H1 (cell line): ENCODE results near the gene EFCAB6. TPM values are rescaled to one million over a fixed set of nuclear protein-coding genes. Genes with fewer than 3 reads are reported as not detected.

Experiments
- CTCF ChIA-PET: fragments of 300-600 bp; sonication (Branson Sonifier 250); formaldehyde crosslinking; loops from one replicate; lab custom pipeline; 2021; ENCODE audit not compliant: partially characterized antibody; lab: Charles Lee
- POLR2A ChIA-PET: fragments of 300-600 bp; sonication (Branson Sonifier 250); formaldehyde crosslinking; loops from one replicate; lab custom pipeline; 2021; ENCODE audit warnings: inconsistent platforms; ENCODE audit not compliant: partially characterized antibody; lab: Charles Lee
- DNase-seq, 2 experiments: peaks; one replicate each; pipeline versions ENCODE4 v3.0.0 to v3.0.0-alpha.2; 2010 to 2022; ENCODE audit warnings: low spot score in 2 of 2, low read depth in 1 of 2, mixed read lengths in 1 of 2
- FAIRE-seq: peaks from 2 replicates; lab custom pipeline; 2011; peaks lifted over from hg19 to GRCh38; lab: Jason Lieb, UNC
- H2AFZ ChIP-seq: 2 replicates; pipeline ENCODE4 v1.8.1; 2012; ENCODE audit warnings: low read length, inconsistent platforms
- H2AK5ac ChIP-seq: 2 replicates; pipeline ENCODE4 v1.6.1; 2013; ENCODE audit warnings: low read depth, low read length
- H2BK120ac ChIP-seq: replicated peaks from 2 replicates; pipeline ENCODE3; 2013; ENCODE audit warnings: low read depth, low read length, inconsistent platforms
- H2BK12ac ChIP-seq: 2 replicates; pipeline ENCODE4 v1.6.1; 2013; ENCODE audit warnings: low read depth, low read length
- H2BK15ac ChIP-seq: 2 replicates; pipeline ENCODE4 v1.6.1; 2013; ENCODE audit warnings: low read length
- H2BK20ac ChIP-seq: 2 replicates; pipeline ENCODE4 v1.6.1; 2013; ENCODE audit warnings: low read length
- H2BK5ac ChIP-seq: 2 replicates; pipeline ENCODE4 v1.6.1; 2013; ENCODE audit warnings: low read depth, low read length
- H3K14ac ChIP-seq: 2 replicates; pipeline ENCODE4 v1.6.1; 2013; ENCODE audit warnings: inconsistent platforms; ENCODE audit not compliant: insufficient read length
- H3K18ac ChIP-seq: 2 replicates; pipeline ENCODE4 v1.6.1; 2013; ENCODE audit warnings: low read length; ENCODE audit errors: extremely low read depth
- H3K23ac ChIP-seq: 2 replicates; pipeline ENCODE4 v1.6.1; 2013; ENCODE audit warnings: inconsistent platforms; ENCODE audit not compliant: insufficient read length
- H3K23me2 ChIP-seq: 2 replicates; pipeline ENCODE4 v1.6.1; 2013; ENCODE audit warnings: low read depth, low read length
- H3K27ac ChIP-seq: 2 replicates; pipeline ENCODE4 v1.6.1; 2011; ENCODE audit warnings: low read depth, low read length, inconsistent platforms
- H3K27me3 ChIP-seq, 4 experiments: replicated peaks in 1 of 4; 1 replicate in 1 of 4; 2 replicates in 3 of 4; pipeline versions ENCODE4 v1.6.1 to v1.8.1; 2011 to 2013; ENCODE audit warnings: low read length in 3 of 4, mild to moderate bottlenecking in 3 of 4, inconsistent platforms in 2 of 4, mixed read lengths in 2 of 4, moderate library complexity in 1 of 4; ENCODE audit not compliant: control insufficient read depth in 3 of 4, insufficient read depth in 3 of 4; ENCODE audit errors: extremely low read depth in 1 of 4
- H3K36me3 ChIP-seq, 4 experiments: 2 replicates each; pipeline versions ENCODE4 v1.6.1 to v1.8.1; 2011 to 2013; ENCODE audit warnings: mild to moderate bottlenecking in 4 of 4, low read length in 3 of 4, moderate library complexity in 2 of 4, control low read depth in 1 of 4, inconsistent platforms in 1 of 4; ENCODE audit not compliant: insufficient read depth in 4 of 4, control insufficient read depth in 2 of 4
- H3K4ac ChIP-seq: replicated peaks from 2 replicates; pipeline ENCODE3; 2013; ENCODE audit warnings: low read length, low read depth, mixed read lengths, inconsistent platforms; ENCODE audit not compliant: insufficient read length
- H3K4me1 ChIP-seq, 4 experiments: replicated peaks in 1 of 4; 1 replicate in 1 of 4; 2 replicates in 3 of 4; pipeline versions ENCODE4 v1.6.1 to v1.8.1; 2011 to 2013; ENCODE audit warnings: low read length in 3 of 4, inconsistent platforms in 2 of 4, mixed read lengths in 1 of 4; ENCODE audit not compliant: insufficient read depth in 4 of 4, control insufficient read depth in 3 of 4
- H3K4me2 ChIP-seq, 2 experiments: 2 replicates each; pipeline versions ENCODE4 v1.6.1 to v1.8.1; 2011 to 2013; ENCODE audit warnings: low read depth in 2 of 2, low read length in 2 of 2, control low read depth in 1 of 2, inconsistent platforms in 1 of 2, mild to moderate bottlenecking in 1 of 2; ENCODE audit not compliant: insufficient read depth in 1 of 2
- H3K4me3 ChIP-seq, 4 experiments: fragments of 200-600, 300-600 bp in 1 of 4; sonication (generic), shearing (Covaris generic), sonication (Bioruptor Twin) in 1 of 4; 2 replicates each; pipeline versions ENCODE4 v1.5.1 to v1.8.1; 2011 to 2016; ENCODE audit warnings: low read length in 4 of 4, low read depth in 3 of 4, control low read depth in 2 of 4, inconsistent platforms in 2 of 4, mild to moderate bottlenecking in 2 of 4, mixed read lengths in 1 of 4, moderate library complexity in 1 of 4; ENCODE audit not compliant: insufficient read depth in 2 of 4; ENCODE audit errors: extremely low read depth in 1 of 4
- H3K56ac ChIP-seq: replicated peaks from 2 replicates; pipeline ENCODE3; 2013; ENCODE audit warnings: low read depth, mild to moderate bottlenecking, mixed read lengths, low read length, inconsistent platforms; ENCODE audit not compliant: insufficient read length
- H3K79me1 ChIP-seq: 2 replicates; pipeline ENCODE4 v1.6.1; 2013; ENCODE audit warnings: low read depth, low read length, control low read depth
- H3K79me2 ChIP-seq, 2 experiments: 2 replicates each; pipeline versions ENCODE4 v1.6.1 to v1.8.1; 2012 to 2013; ENCODE audit warnings: low read length in 2 of 2, mild to moderate bottlenecking in 2 of 2, inconsistent platforms in 1 of 2; ENCODE audit not compliant: insufficient read depth in 2 of 2, control insufficient read depth in 1 of 2
- H3K9ac ChIP-seq, 4 experiments: replicated peaks in 1 of 4; 1 replicate in 1 of 4; 2 replicates in 3 of 4; pipeline versions ENCODE4 v1.6.1 to v1.8.1; 2011 to 2013; ENCODE audit warnings: low read depth in 3 of 4, low read length in 3 of 4, control low read depth in 2 of 4, mild to moderate bottlenecking in 2 of 4, moderate library complexity in 2 of 4, inconsistent platforms in 1 of 4; ENCODE audit errors: extremely low read depth in 1 of 4
- H3K9me3 ChIP-seq, 2 experiments: 2 replicates each; pipeline versions ENCODE4 v1.6.1 to v1.8.1; 2012 to 2013; ENCODE audit warnings: mild to moderate bottlenecking in 2 of 2, moderate library complexity in 2 of 2, control low read depth in 1 of 2, inconsistent platforms in 1 of 2, low read depth in 1 of 2, low read length in 1 of 2, mixed read lengths in 1 of 2; ENCODE audit not compliant: insufficient read depth in 2 of 2
- H4K20me1 ChIP-seq, 2 experiments: replicated peaks in 1 of 2; 2 replicates each; pipeline versions ENCODE3 to v1.8.1; 2011 to 2013; ENCODE audit warnings: inconsistent platforms in 2 of 2, low read length in 2 of 2, mild to moderate bottlenecking in 1 of 2; ENCODE audit not compliant: insufficient read depth in 2 of 2, control insufficient read depth in 1 of 2
- H4K5ac ChIP-seq: 2 replicates; pipeline ENCODE4 v1.6.1; 2013; ENCODE audit warnings: low read length, low read depth, mixed read lengths, inconsistent platforms; ENCODE audit not compliant: insufficient read length
- H4K8ac ChIP-seq: 2 replicates; pipeline ENCODE4 v1.8.0; 2013; ENCODE audit warnings: mild to moderate bottlenecking, moderate library complexity, low read length, inconsistent platforms; ENCODE audit not compliant: insufficient read depth; ENCODE audit errors: extremely low read depth
- H4K91ac ChIP-seq: replicated peaks from 2 replicates; pipeline ENCODE3; 2013; ENCODE audit warnings: low read length, mixed read lengths, inconsistent platforms; ENCODE audit not compliant: insufficient read length
- JUN ChIP-seq: IDR thresholded peaks from 2 replicates; pipeline ENCODE4 v1.6.1; 2011; ENCODE audit warnings: low read depth, mild to moderate bottlenecking, improper control_type of control experiment, low read length
- POLR2AphosphoS5 ChIP-seq: IDR thresholded peaks from 2 replicates; pipeline ENCODE4 v1.6.1; 2011; ENCODE audit warnings: low read depth, low read length
- RAD21 ChIP-seq, 2 experiments: IDR thresholded peaks in 1 of 2; conservative IDR thresholded peaks in 1 of 2; 2 replicates each; pipeline ENCODE4 v1.6.1; 2011; ENCODE audit warnings: low read depth in 2 of 2, low read length in 2 of 2, improper control_type of control experiment in 1 of 2, inconsistent platforms in 1 of 2, mild to moderate bottlenecking in 1 of 2, moderate library complexity in 1 of 2
- WGBS, 2 experiments: shearing (Covaris generic) in 1 of 2; methylation state at CpG; one replicate each; pipeline versions ENCODE4 v1.1.6 to v1.1.7; 2013 to 2015; ENCODE audit warnings: low lambda C conversion rate in 2 of 2, mixed read lengths in 2 of 2, inconsistent platforms in 1 of 2, low coverage in 1 of 2, missing lambda C conversion rate in 1 of 2; ENCODE audit not compliant: insufficient replicate concordance in 2 of 2, insufficient coverage in 1 of 2, insufficient read length in 1 of 2; ENCODE audit errors: extremely low coverage in 1 of 2, missing lambda C conversion rate in 1 of 2; 5-methylcytosine and 5-hydroxymethylcytosine counted together
- polyA plus RNA-seq, 7 experiments: library from polyadenylated mRNA; depleted of rRNA in 3 of 7; stranded (reverse) in 5 of 7; unstranded in 2 of 7; fragments of >200 nt in 5 of 7; fragments of 200-250 nt in 2 of 7; gene quantifications; 1 replicate in 5 of 7; 2 replicates in 1 of 7; 4 replicates in 1 of 7; pipeline versions ENCODE4 v1.2.1 to v1.2.3, GENCODE V29; 2011 to 2013; ENCODE audit warnings: missing spikeins in 2 of 7, mixed read lengths in 2 of 7
- total RNA-seq: library from RNA; stranded (reverse); fragmentation: NEBNext Ultra II Directional; extraction: Animal tissue kit (Norgen Biotek cat#: 25700); gene quantifications from 2 replicates; pipeline ENCODE4 v1.2.1, GENCODE V29; 2021

EFCAB6 gene
- total and polyA plus RNA-seq, 2 of the 8 experiments (the other 6 are each of a cell fraction or from before 2014, with no cell fraction given) = 0.32 to 1.7 TPM

DNA sequence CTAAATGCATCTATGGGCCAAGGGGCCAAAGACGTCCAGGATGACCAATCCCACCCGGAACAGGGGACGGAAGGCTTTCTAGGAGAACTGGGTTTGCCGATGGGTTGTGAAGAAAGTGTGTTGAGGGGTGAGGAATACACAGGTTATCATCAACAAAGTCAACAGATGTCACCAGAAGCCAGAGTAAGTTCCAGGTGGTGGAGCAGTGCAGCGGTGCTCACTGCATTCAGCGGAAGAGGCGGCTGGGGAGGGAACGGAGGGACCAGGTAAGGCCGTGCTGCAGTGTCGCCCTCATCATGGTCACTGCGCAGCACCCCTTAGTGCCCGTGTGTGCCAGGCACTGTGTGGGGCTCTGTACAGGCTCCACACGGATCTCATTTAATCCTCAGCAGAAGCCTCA, 176.0 kb downstream of the EFCAB6 start:
- Histone ChIP-seq H2BK20ac (no peak overlapping the region), H3K23me2 (no peaks in the 10 kb centered on the region; the same call in 1 of the 2 replicates), H2BK12ac (no peak overlapping the region), H3K36me3 (no peaks in the 10 kb centered on the region), H3K79me1 (no peaks in the 10 kb centered on the region), H3K14ac (no peak overlapping the region), H4K91ac (no peak overlapping the region), H3K27ac (no peak overlapping the region), H3K4ac (no peak overlapping the region), H4K5ac (no peak overlapping the region), H3K9me3 (peaks cover 0 to 5% of the 10 kb centered on the region in 2 experiments; a peak in 1 of 4 replicates), H2BK5ac (no peak overlapping the region), H3K23ac (no peak overlapping the region), H3K4me3 (no peak overlapping the region), H4K8ac (no peak overlapping the region), H2BK120ac (no peak overlapping the region), H3K18ac (no peak overlapping the region), H3K4me2 (no peak overlapping the region), H3K4me1 (peaks cover 0 to 2% (median 0%) of the 10 kb centered on the region in 4 experiments; a peak in 1 of 7 replicates), H2AK5ac (no peak overlapping the region), H2AFZ (no peak overlapping the region), H4K20me1 (no peaks in the 10 kb centered on the region), H3K27me3 (no peaks in the 10 kb centered on the region; a peak in 1 of 7 replicates), H3K56ac (no peak overlapping the region), H3K9ac (no peak overlapping the region), H3K79me2 (no peaks in the 10 kb centered on the region), H2BK15ac (no peak overlapping the region)
- ChIA-PET POLR2A (no interaction called here), CTCF (interaction anchor here (1.2 kb wide), 1 partner anchor 42 kb away, joined by 3 read pairs; no protein-coding TSS in a partner anchor)
- peak; percentile 22 to 34; a peak in 3 of 4 replicates for TF ChIP-seq RAD21 (IDR thresholded peaks at IDR 0.05 in 1 of 2, conservative IDR thresholded peaks at IDR 0.05 in 1 of 2; ENCODE audit: low read depth in 2 of 2, low read length in 2 of 2)
- TF ChIP-seq JUN = no peak
- no peak for TF ChIP-seq POLR2AphosphoS5
- DNase-seq = no peak
- FAIRE-seq = no peak
- WGBS, 2 experiments = 92% methylated on average over 12 of the region's 13 CpGs; no CpG with 5 or more reads in 1 of the 2 experiments
